T-helper 1 cell (primary cell): ENCODE data around the gene KEL.

ENCODE experiments used
- DNase-seq, 5 donors: peaks; one replicate each; pipeline ENCODE4 v3.0.0-alpha.2; 2012 to 2020

Gene KEL

GRCh38 chr7:142960955-142961512 is 1.1 kb downstream of the KEL start:
- no peak for DNase-seq

DNA sequence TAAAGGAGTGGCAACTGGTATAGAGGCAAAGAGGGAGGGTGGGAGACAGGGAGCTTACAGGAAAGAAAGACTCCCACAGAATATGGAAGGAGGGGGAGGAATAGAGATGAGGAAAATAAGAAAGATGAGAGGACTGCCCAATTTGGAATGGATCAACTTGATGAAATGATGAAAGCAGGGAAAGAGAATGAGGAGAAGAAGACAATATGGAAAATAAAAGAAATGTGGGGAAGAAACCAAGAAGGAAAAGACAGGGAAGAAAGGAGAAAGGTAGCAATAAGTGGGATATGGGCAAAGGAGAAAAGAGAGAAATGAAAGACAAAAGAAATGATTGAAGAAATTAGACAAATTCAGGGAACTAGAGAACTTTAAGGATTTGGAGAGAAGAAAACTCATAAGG is 3.0 kb downstream of the KEL start:
- DNase-seq = no peak

GRCh38 chr7:142957723-142958122 is 4.4 kb downstream of the KEL start:
- DNase-seq = no peak

- DNase-seq = no peak
Measured at GRCh38 chr7:142956951-142957623, 5.1 kb downstream of the KEL start.

GRCh38 chr7:142954680-142955268 is 7.4 kb downstream of the KEL start:
- no peak for DNase-seq

DNA sequence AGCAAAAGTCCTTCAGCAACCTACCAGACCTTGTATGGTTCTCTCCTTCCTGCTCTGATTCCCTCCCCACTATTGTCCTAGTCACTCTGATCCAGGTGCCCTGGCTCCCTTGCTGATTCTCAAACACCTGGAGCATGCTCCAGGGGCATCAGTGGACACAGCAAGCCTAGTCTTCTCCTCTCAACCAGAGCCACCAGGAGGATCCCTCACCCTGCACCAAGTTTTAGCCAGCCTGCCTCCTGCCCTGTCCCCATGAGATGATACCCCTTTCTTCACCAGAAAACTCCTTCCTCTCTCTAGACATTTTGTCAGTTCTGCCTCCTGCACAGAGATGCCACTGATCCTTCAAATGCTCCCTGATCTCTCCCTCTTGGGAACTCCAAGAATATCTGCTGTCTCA is 11.9 kb downstream of the KEL start:
- DNase-seq = no peak

- no peak for DNase-seq
Measured at GRCh38 chr7:142948603-142949002, 13.6 kb downstream of the KEL start.

DNA sequence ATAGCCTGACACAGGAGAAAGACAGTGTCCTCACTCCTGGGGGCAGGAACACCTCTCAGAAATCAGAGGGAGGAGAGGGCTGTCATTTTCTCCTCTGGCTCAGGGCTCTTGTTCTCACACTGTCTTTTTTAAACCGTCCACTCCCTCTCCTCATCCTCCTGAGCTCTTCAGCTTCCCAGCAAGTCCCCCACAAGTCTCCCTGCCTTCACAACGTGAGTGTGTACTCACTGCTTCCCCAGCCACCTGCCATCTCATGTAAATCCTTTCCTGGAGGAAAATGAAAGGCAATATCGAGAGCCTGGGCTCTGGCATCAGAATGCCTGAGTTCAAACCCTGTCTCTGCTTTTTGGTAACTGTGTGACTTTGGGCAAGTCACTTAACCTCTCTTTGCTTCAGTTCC is 17.2 kb downstream of the KEL start:
- DNase-seq = no peak

GRCh38 chr7:142943706-142944268 is 18.4 kb downstream of the KEL start:
- DNase-seq = no peak

- no peak for DNase-seq
Measured at GRCh38 chr7:142942746-142943145, 19.4 kb downstream of the KEL start.

GRCh38 chr7:142941541-142941940 is 20.6 kb downstream of the KEL start:
- no peak for DNase-seq

- no peak for DNase-seq
Measured at GRCh38 chr7:142940966-142941535, 21.1 kb downstream of the KEL start.

DNA sequence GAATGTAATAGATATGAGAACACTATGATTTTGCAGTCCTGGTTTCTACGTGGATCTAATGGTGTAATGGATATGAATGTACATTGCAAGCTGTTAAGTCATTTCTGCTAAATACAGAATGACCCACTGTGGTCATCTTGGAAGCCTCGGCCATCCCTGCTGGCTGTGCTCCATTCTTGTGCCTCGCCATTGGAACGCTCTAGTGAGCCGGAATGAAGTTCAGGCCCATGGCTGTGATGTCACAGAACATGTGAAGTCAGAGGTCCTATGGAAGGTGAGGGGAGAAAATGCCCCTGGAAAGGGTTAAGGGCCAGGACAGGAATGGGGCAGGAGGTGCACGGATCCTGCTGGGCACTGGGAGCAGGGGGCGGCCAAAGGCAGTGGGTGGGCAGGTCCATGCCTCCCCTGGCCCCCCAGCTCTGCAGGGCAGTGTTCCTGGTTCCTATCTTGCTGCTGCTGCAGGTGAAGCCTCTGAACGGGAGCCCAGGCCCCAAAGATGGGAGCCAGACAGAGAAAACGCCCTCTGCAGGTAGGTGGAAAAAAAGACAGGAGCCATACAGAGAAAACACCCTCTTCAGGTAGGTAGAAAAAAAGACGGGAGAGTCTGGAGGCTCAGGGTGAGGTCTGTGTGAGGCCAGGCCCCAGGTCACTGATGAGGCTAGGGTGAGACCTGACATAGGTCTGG is 22.8 kb downstream of the KEL start, which contains the start of gene LLCFC1:
Gene LLCFC1 (plus strand): TSS at position 259 of the 685 bp plus-strand sequence. CDS start 138 bp downstream, at position 397.
- DNase-seq = peak in 2 of 5 donors; percentile 2 to 11

DNA sequence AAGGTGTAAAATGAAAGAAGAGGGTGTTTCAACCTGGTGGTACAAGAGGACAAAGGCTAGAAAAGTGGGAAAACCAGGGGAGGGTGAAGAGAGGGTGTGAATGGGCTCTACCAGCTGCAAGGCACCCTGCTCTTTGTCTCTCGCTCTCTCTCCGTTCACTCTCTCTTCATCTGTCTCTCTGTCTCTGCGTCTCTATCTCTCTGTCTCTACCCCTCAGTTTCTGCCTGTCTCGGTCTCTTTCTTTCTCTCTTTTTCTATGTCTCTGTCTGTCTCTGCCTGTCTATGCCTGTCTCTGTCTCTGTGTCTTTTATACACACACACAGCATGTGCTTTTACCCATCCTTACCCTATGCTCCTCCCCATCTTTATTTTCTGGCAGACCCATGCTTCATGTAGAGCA is 23.6 kb downstream of the KEL start:
- no peak for DNase-seq

DNA sequence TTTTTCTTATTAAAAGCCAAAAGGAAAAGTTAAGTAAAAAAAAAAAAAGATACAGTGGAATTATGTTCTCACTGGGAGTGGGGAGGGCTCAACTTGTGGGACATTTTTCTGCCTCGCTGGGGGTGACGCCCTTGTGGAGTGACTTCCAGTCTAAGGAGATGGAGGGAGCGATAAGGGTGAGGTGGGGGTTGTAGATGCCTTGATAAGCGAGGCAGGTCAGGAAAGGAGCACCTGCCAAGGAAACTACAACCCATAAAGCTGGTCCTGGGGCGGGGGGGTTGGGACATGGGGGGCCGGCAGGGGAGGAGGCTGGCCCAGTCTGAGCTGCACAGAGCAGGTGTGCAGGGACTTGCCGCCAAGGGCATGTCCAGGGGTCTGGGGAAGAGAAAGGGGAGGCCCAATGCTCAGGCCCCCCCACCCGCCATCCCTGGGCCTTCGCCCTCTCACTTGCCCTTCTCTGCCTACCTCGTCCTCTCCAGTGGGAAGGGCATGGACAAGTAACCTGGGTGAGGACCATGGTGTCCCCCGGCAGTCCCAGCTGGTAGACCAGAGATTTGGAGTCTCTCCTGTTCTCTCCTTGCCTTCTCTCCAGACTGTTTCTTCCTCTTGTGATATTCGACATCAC is 26.1 kb downstream of the KEL start:
- DNase-seq = no peak

DNA sequence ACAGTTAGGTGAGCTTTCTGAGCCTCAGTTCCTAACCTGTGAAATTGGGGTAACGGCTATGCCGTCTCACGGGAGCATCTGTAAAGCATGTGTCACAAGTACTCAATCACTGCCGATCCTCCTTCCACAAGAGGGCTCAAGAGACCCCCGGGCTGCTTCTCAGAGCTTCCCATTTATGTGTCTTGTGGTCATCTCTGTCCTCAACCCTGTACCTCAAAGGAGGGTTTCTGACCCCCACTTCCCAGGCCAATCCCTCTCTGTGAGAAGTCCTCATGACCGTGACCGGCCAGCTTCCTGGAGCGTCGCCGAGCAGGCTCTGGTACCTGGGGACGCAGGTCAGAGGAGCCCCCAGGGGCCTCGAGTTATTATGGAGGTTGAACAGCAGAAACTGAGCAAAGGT is 28.1 kb downstream of the KEL start:
- DNase-seq = no peak

DNA sequence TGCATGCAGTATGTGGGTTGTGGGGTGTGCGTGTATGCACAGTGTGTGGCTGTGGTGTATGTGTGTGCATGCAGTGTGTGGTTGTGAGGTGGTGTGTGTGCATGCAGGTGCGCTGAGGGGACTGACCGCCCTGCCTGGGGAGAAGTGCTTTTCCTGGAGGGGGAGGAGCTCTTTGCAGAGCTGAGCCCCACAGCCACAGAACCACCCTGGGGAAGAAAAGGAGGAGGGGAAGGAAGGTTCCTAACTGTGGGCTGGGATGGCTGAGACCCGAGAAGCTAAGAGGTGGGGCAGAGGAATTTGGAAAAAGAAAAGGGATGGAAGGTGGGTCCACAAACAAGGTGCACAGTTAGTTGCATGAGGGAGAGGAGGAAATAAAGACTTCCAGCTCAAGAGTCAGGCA is 28.5 kb downstream of the KEL start, which contains the start of gene TRPV5:
Gene TRPV5 (minus strand): TSS at position 123 of the 400 bp plus-strand sequence. CDS start 287 bp downstream, outside the sequence.
- no peak for DNase-seq

DNA sequence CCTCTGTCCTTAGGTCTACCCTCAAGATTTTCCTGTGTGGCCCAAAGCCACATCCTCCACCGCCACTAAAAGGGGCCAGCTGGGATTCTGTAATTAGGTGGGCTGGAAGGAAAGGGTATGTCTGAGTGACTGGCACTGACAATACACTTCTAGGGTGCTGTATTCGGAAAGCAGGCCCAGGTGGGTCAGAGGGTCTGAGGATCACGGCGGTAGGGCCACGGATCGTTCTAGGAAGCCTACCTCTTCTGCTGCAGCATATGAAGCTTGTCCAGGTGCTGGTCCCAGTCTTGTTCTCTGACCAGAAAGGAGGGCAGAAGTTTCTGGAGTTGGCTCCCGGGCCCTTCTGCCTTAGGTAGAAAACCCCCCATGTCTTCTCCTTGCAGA is 29.1 kb downstream of the KEL start:
- DNase-seq = no peak

- DNase-seq = no peak
Measured at GRCh38 chr7:142932386-142933091, 29.6 kb downstream of the KEL start.

GRCh38 chr7:142930126-142930730 is 31.9 kb downstream of the KEL start:
- no peak for DNase-seq

GRCh38 chr7:142927949-142928348 is 34.2 kb downstream of the KEL start:
- no peak for DNase-seq
